GM12872 (cell line): ENCODE results near the gene STK24.

Source experiments
- CTCF ChIP-seq: IDR thresholded peaks from 3 replicates; pipeline ENCODE4 v1.5.1; 2011; ENCODE audit warnings: low read depth, mild to moderate bottlenecking, low read length, moderate library complexity; ENCODE audit not compliant: insufficient read depth

STK24 gene

GRCh38 chr13:98515818-98516465 is 61.0 kb downstream of the STK24 start:
- no peak for TF ChIP-seq CTCF

GRCh38 chr13:98514288-98514687 is 62.6 kb downstream of the STK24 start:
- TF ChIP-seq CTCF = no peak

DNA sequence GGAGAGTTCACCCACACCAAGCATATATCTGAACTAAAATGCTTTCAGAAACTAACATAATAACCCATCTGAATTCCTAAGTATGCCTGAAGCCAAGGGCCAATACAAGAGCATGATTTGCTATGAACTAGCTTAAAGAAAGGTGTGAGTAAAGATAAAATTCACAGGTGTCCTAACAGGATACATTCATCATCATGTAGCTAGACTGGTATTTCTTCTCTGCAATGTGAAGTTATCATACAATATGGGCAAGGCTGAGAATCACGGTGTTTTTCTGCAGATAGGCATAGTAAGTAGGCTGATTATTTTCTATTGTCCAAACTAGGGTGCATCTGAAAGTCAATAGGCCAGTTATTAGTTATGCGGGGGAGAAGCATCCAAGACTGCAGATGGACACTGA is 63.1 kb downstream of the STK24 start:
- no peak for TF ChIP-seq CTCF

- no peak for TF ChIP-seq CTCF
These were observed 63.9 kb downstream of the STK24 start for GRCh38 chr13:98512774-98513665.

DNA sequence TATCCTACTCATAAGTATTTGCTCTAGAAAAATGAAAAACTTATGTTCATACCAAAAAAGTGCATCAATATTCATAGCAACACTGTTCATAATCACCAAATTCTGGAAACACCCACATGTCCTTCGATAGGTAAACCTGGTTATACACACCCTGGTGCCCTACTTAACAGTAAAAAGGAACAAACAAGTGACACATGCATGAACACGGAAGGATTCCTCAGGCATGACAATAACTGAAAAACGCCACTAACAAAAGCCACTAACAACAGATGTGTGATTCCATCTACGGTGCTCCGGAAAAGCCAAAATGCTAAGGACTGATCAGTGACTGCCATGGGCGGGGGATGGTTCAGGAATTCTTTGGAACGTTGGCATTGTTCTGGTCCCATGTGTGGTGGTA is 65.5 kb downstream of the STK24 start:
- no peak for TF ChIP-seq CTCF

- no peak for TF ChIP-seq CTCF
These were observed 66.8 kb downstream of the STK24 start for GRCh38 chr13:98510156-98510509.

- TF ChIP-seq CTCF = no peak
These were observed 67.4 kb downstream of the STK24 start for GRCh38 chr13:98509271-98510155.
